Rectal smooth muscle tissue (tissue), 1 donor: ENCODE results near the gene KRT7.

Experiments
- H3K27ac ChIP-seq: one replicate; pipeline ENCODE4 v1.7.0; 2013; ENCODE audit warnings: low read depth, low read length, inconsistent platforms
- H3K27me3 ChIP-seq: one replicate; pipeline ENCODE4 v1.7.0; 2013; ENCODE audit warnings: low read length; ENCODE audit not compliant: control insufficient read depth, insufficient read depth
- H3K36me3 ChIP-seq: one replicate; pipeline ENCODE4 v1.7.0; 2013; ENCODE audit warnings: low read length; ENCODE audit not compliant: control insufficient read depth, insufficient read depth
- H3K4me1 ChIP-seq: one replicate; pipeline ENCODE4 v1.7.0; 2013; ENCODE audit warnings: low read length; ENCODE audit not compliant: control insufficient read depth, insufficient read depth
- H3K4me3 ChIP-seq: one replicate; pipeline ENCODE4 v1.7.0; 2013; ENCODE audit warnings: low read length
- H3K9ac ChIP-seq: one replicate; pipeline ENCODE4 v1.7.0; 2013; ENCODE audit warnings: low read length

The KRT7 gene

DNA sequence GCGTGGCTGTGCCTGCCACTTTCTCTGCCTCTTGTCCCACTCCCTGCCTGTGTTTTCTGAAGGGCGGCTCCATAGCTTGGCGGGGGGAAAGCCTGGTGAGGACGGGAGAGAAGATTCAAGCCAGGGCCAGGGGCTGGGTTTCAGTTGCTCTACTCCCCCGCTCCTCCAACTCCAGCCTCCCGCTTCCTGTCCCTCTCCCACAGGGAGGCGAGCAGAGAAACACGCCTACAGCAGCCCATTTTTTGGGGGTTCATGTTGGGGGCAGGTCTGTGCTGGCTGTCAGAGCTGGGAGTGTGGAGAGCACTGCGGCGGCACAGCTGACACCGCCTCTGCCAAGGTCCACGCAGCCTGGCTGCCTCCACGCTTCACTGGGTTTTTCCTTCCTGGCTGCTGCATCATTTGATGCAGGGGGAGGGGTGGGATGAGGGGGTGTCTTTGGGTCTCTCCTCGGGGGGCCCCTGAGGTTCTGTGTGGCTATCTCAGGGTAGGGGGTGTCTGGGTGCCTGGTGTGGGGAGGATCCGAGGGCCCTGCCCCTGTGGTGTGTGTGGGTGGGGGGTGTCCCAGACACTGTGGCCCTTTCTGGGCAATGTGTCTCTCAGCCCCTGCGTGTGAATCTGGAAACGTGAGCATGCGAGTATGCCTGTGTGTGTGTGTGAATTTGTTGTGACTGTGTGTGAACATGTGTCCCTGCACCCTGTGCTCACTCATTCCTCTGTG, 30.5 kb upstream of the KRT7 start:
- Histone ChIP-seq H3K27me3 (no peaks in the 10 kb centered on the region), H3K4me1 (no peaks in the 10 kb centered on the region), H3K9ac (no peak overlapping the region), H3K4me3 (no peak overlapping the region), H3K36me3 (no peaks in the 10 kb centered on the region), H3K27ac (no peak overlapping the region)

DNA sequence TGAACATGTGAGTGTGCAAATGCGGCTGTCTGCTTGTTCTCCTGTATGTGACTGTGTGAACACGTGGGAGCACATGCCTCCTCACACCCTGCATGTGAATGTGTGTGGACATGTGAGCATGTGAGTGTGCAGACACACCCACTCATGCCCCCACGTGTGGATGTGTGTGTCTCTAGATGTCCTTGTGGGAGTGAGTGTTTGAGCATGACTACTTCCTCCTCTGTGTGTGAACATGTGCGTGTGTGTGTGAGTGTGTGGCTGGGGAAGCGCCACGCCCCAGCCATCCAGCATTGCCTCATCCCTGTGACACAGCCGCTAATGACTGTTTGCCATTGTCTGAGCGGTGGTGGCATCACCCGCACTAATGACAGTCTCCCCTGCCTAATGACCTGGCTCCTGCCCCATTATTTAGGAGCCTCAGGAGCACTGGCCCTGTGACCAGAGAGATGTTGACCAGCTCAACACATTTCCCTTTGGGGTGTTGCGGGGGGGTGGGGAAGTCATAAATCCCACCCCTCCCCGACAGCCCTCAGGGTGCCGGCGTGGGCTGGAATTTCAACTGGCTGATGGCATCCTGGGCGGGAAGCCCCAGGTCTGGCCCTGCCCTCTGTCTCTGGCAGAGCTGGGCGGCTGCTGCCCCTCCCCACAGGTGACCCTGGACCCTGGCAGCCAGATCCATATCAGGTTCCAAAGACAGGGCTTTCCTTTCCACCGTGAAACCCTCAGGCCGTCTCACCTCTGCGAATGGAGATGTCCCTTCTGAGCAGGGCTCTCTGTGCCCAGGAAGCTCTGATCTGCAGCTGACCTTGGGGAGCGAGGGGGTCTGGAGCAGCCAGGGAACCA, 29.7 kb upstream of the KRT7 start:
- no peak overlapping the region for H3K27ac ChIP-seq

DNA sequence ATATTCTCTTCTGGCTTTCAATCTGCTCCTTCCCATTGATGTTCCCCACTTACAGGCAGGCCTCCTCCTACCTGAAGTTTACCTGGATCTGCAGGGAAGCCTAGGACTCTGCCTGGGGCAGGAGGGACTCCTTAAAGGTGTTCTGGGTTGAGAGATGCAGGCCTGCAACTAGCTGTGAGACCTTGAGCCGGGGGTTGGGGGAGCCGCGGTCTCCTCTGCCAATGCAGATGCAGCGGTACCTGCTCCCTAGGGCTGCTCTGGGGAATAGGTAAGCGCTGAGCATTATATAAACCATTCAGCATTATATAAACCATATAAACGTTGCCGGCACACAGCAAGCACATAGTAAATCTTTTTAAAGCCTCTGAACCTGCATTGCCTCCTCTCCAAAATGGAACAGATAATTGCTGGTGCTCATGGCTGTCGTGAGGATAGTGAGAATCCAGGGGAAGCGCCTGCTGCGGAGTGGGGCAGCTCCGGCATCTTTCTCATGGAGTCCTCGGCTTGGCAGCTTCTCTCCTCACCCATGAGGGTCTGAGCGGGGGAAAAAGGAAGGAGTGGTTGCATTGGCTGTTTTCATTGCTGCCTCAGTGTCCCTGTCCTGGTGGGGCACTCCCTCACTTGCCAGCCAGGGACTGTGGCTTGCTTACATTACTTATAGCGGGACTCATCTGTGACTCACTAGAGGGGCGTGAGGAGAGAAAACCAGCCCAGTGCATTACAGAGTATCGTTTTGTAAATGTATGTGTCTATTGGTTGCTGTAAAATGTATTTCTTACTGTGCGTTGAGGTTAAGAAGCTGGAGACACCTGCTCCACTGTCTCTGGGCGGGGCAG, 28.7 kb upstream of the KRT7 start:
- no peaks in the 10 kb centered on the region for H3K27me3 ChIP-seq
- H3K4me1 ChIP-seq: no peaks in the 10 kb centered on the region
- no peaks in the 10 kb centered on the region for H3K36me3 ChIP-seq
- H3K4me3 ChIP-seq: no peak overlapping the region
- no peak overlapping the region for H3K9ac ChIP-seq
- H3K27ac ChIP-seq: no peak overlapping the region

More for the DNA sequence above, 29.7 kb upstream of the KRT7 start:
- Histone ChIP-seq H3K4me1 (no peaks in the 10 kb centered on the region), H3K36me3 (no peaks in the 10 kb centered on the region), H3K9ac (no peak overlapping the region), H3K4me3 (no peak overlapping the region), H3K27me3 (no peaks in the 10 kb centered on the region)

DNA sequence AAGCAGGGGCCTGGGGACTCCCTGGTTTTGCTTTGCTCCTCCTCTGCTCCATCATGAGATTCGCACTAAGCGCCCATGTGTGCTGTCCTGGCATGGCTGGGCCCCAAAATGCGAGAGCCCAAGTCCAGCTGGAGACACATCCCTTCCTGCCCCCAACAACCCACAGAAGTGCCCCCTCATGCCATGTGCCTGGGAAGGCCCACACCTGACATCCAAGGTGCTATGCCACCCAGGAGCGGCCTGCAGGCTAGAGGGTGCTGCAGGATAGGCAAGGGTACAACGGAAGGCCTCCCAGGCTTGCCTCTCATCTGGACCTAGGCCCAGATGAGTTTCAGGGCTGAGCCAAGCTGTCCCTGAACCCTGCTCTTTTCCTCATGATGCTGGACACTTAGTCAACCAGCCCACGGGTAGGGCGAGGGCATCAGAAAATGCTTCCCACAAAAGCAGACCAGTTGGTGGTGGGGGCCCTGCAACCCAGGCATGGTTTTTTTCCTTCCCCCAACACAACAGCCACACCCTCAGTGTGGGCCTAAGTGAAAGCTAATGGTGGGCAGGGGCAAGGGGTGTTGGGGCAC, 28.0 kb upstream of the KRT7 start:
- Histone ChIP-seq H3K36me3 (no peaks in the 10 kb centered on the region), H3K9ac (no peak overlapping the region), H3K27me3 (no peaks in the 10 kb centered on the region), H3K27ac (no peak overlapping the region), H3K4me1 (no peaks in the 10 kb centered on the region), H3K4me3 (no peak overlapping the region)

DNA sequence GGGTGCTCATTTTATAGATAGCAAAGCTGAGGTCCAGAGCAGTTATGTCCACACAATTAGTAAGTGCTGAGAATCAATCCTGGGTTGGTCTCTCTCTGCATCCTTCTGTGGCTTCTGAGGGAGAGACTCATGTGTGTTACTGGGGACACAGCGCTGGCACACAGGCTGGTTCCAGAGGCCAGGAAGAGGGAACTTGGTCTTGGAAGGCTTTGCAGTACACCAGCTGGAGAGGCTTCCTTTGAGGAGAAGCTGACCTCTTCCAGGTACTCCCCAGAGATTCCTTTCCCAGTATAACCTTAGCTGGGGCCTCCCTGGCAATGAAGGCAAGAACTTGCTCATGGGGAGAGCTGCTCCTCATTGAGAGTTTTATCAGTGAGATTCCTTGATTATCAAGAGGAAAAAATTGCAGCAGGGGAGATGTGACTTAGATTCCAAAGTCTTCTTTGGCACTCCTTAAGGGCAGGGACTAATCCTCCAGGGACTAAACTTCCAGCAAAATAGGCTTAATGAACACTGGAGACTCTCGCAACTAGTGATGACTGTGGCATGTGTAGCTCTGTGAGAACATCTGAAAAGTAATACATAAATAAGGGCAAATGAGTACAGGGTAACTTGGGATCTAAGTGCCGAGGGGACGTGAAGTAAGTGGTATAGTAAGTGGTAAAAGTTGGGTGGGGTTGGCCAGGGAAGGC, 27.3 kb upstream of the KRT7 start:
- Histone ChIP-seq H3K4me3 (no peak overlapping the region), H3K36me3 (no peaks in the 10 kb centered on the region), H3K4me1 (no peaks in the 10 kb centered on the region)

DNA sequence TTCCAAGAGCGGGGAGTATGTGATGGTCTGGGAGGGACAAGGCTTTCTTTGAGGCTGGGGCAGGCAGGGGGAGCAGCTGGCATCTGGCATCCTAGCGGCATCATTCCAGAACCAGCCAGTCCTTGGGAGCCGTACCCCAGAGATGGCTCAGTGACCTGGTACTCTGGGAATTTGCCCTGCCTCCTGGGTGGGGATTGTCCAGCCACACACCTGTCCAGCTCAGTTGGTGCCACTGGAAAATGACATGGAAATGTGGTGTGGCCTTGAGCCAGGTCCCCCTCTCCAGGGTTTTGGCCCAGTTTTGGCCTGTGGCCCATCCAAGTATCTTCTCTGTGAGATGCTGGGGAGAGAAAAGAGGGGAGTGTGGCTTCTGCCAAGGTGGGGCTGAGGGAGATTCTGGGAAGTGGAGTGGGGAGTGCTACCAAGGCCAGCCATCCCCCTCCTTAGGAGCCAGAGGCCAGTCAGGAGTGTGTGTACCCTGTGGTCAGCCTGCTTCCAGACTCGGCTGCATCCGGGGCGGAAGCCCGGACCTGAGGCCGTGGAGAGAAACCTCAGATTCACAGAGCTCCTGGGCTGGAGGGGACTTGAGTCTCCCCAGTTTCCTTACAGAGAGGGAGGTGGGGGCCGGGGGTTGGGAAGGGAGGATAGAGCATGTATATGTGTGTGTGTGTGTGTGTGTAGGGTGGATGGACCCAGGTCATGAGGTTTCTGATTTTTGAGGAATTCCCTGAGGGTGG, 26.6 kb upstream of the KRT7 start:
- no peak overlapping the region for H3K27ac ChIP-seq
- H3K9ac ChIP-seq: no peak overlapping the region
- no peaks in the 10 kb centered on the region for H3K36me3 ChIP-seq
- no peak overlapping the region for H3K4me3 ChIP-seq
- no peaks in the 10 kb centered on the region for H3K4me1 ChIP-seq
- no peaks in the 10 kb centered on the region for H3K27me3 ChIP-seq

More for the DNA sequence above, 27.3 kb upstream of the KRT7 start:
- H3K27me3 ChIP-seq: no peaks in the 10 kb centered on the region
- no peak overlapping the region for H3K9ac ChIP-seq
- H3K27ac ChIP-seq: no peak overlapping the region

DNA sequence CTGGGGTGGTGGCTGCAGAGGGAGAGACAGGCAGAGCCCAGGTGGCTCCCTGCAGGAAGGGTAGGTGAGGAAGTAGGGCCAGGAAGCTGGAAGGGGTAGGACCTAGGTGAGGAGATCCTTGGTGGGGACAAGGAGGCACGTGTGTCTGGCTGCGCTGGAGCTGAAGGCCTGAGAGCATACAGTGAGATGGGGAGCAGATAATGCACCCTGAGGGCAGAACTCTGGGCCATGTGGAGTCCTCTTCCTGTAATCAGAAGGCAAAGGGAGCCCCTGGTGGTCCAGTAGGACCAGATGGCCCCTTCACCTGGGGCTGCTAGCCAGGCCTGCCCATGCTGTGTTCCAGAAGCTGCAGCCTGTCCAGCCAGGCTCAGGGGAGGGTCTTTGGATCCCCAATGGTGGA, 25.9 kb upstream of the KRT7 start:
- Histone ChIP-seq H3K9ac (no peak overlapping the region), H3K36me3 (no peaks in the 10 kb centered on the region), H3K4me1 (no peaks in the 10 kb centered on the region), H3K27ac (no peak overlapping the region), H3K27me3 (no peaks in the 10 kb centered on the region), H3K4me3 (no peak overlapping the region)

DNA sequence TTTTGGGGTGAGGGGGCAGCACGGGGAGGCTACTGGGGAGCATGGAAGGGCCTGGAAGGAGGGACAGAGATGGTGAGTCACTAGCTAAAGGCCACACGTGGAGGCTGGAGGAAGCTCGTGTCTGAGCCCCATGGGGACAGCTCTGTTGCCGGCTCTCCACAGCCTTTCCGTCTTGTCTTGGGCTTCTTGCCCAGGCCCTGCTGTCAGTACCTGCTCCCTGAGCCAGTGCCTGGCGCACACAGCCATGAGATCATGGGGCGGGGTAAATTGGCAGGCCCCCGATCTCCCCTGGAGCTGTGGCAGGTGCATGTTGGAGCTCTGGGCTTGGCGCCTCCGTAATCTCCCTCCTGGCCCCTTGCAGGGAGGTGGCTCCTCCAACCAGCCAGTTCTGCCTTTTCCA, 25.1 kb upstream of the KRT7 start:
- Histone ChIP-seq H3K27me3 (no peaks in the 10 kb centered on the region), H3K27ac (no peak overlapping the region), H3K9ac (no peak overlapping the region)

DNA sequence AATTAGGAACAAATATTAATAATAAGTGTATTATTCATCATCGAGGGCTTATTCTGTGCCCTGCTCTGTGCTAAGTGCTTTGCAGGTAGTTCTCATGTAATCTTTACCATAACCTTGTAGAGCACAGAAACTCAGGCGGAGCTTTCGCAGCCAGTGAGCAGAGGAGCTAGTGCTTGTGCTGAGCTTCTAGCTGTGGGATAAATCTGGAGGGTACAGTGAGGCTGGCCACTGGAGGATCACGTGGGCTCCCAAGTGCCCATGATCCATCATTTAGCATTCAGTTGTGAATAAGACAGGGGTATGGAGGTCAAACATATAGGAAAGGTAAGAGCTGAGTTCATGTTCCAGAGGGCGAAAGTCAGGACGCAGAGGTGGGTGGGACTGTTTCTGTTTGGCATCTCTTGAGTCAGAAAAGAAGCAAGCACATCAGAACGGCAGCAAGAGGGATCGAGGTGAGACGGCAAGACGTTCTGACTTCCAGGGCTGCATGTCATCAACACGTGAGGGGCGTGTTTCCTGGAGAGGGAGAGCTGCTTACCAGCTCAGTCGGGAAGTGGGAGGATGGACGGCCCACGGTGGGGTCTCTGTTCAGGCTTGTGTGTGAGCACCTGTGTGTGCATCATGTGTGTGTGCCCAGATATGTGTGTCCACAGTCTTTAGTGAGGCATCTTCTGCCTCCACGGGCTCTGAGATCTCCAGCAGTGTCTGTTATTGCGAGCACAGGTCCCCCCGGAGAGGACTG, 24.4 kb upstream of the KRT7 start:
- no peaks in the 10 kb centered on the region for H3K27me3 ChIP-seq
- no peak overlapping the region for H3K4me3 ChIP-seq
- no peak overlapping the region for H3K27ac ChIP-seq
- no peak overlapping the region for H3K9ac ChIP-seq
- no peaks in the 10 kb centered on the region for H3K4me1 ChIP-seq
- H3K36me3 ChIP-seq: no peaks in the 10 kb centered on the region

More for the DNA sequence above, 25.1 kb upstream of the KRT7 start:
- no peaks in the 10 kb centered on the region for H3K36me3 ChIP-seq
- no peaks in the 10 kb centered on the region for H3K4me1 ChIP-seq
- no peak overlapping the region for H3K4me3 ChIP-seq

DNA sequence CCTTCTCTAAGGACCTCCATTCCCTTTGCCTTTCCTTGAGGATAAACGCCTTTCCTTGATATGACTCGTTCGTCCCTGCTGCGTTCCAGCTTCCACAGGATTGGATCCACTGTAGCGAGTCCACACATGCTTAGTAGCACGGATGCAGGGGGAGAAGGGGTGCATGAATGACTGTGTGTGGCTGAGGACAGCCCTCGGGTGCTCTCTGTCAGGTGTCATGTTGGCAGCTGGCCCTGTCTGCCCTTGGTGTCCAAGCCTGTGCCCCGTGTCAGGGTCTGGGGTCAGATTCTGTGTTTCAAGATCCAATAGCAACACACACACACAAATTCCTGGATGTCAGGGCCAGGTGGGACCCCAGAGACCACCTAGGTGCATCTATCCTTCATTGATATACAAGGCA, 23.7 kb upstream of the KRT7 start:
- H3K4me3 ChIP-seq: no peak overlapping the region
- H3K9ac ChIP-seq: no peak overlapping the region
- H3K4me1 ChIP-seq: no peaks in the 10 kb centered on the region
- no peaks in the 10 kb centered on the region for H3K36me3 ChIP-seq
- no peaks in the 10 kb centered on the region for H3K27me3 ChIP-seq
- no peak overlapping the region for H3K27ac ChIP-seq
